Bronchial epithelial cell (primary cell): ENCODE measurements around the gene SRP19. TPM values are rescaled to one million over a fixed set of nuclear protein-coding genes. Genes with fewer than 3 reads are reported as not detected.
A peak's percentile ranks its signal among the peaks of the same experiment; 100 is the strongest.

ENCODE experiments used
- DNase-seq: peaks from one replicate; pipeline ENCODE4 v3.0.0-alpha.2; 2010; ENCODE audit warnings: low read depth
- FAIRE-seq: peaks from 2 replicates; lab custom pipeline; 2011; peaks lifted over from hg19 to GRCh38; lab: Jason Lieb, UNC
- H3K27me3 ChIP-seq: 2 replicates; pipeline ENCODE4 v1.5.1; 2011; ENCODE audit warnings: low read length; ENCODE audit not compliant: control insufficient read depth, insufficient read depth
- H3K36me3 ChIP-seq: 2 replicates; pipeline ENCODE4 v1.5.1; 2011; ENCODE audit warnings: low read length; ENCODE audit not compliant: control insufficient read depth, insufficient read depth
- H3K4me3 ChIP-seq: 2 replicates; pipeline ENCODE4 v1.5.1; 2011; ENCODE audit warnings: mild to moderate bottlenecking, low read depth, low read length, control low read depth
- CTCF ChIP-seq: IDR thresholded peaks from 2 replicates; pipeline ENCODE4 v1.5.1; 2011; ENCODE audit warnings: mild to moderate bottlenecking, moderate library complexity, low read length, control low read depth, inconsistent platforms; ENCODE audit not compliant: insufficient read depth, severe bottlenecking
- total RNA-seq: library from RNA; depleted of rRNA; stranded (reverse); fragments of >200 nt; gene quantifications from 2 replicates; pipeline ENCODE4 v1.2.1, GENCODE V29; 2014

Gene SRP19
- total RNA-seq, result 109 TPM in 2 replicates

- FAIRE-seq, result no peak
- TF ChIP-seq CTCF, result no peak
These were observed at the start of gene SRP19 for GRCh38 chr5:112860929-112861637. SRP19 (plus strand) TSS chr5:112861287; CDS start chr5:112861377, 90 bp downstream.

GRCh38 chr5:112812549-112812948, 48.5 kb upstream of the SRP19 start:
- TF ChIP-seq CTCF, result no peak
- FAIRE-seq (no peak), DNase-seq (no peak)
- H3K4me3 ChIP-seq, result no peak overlapping the region
- H3K36me3 ChIP-seq, result peaks cover 1% of the 10 kb centered on the region
- no peaks in the 10 kb centered on the region for H3K27me3 ChIP-seq

More at GRCh38 chr5:112860929-112861637, at the start of gene SRP19:
- Histone ChIP-seq H3K27me3 (no peaks in the 10 kb centered on the region), H3K36me3 (peaks cover 9% of the 10 kb centered on the region), H3K4me3 (peak within 1 kb of the TSS; percentile 70)
- peak; percentile 96 for DNase-seq

- H3K4me3 ChIP-seq, result no peak overlapping the region
- no peak for TF ChIP-seq CTCF
- no peak for DNase-seq
- no peaks in the 10 kb centered on the region for H3K27me3 ChIP-seq
- H3K36me3 ChIP-seq, result peaks cover 4% of the 10 kb centered on the region
- FAIRE-seq, result no peak
These were observed 40.8 kb upstream of the SRP19 start for GRCh38 chr5:112820246-112820645.

GRCh38 chr5:112822456-112822855, 38.6 kb upstream of the SRP19 start:
- no peak for TF ChIP-seq CTCF
- Histone ChIP-seq H3K36me3 (peaks cover 3% of the 10 kb centered on the region), H3K27me3 (no peaks in the 10 kb centered on the region), H3K4me3 (no peak overlapping the region)
- FAIRE-seq (no peak), DNase-seq (no peak)

- Histone ChIP-seq H3K27me3 (no peaks in the 10 kb centered on the region), H3K4me3 (no peak overlapping the region), H3K36me3 (peaks cover 4% of the 10 kb centered on the region)
- DNase-seq, result no peak
- no peak for TF ChIP-seq CTCF
- no peak for FAIRE-seq
These were observed 37.9 kb upstream of the SRP19 start for GRCh38 chr5:112823181-112823580.
